DOHH2 (cell line): ENCODE measurements around the gene MYO1H.

ENCODE experiments used
- CTCF ChIP-seq: fragments of 200-600 bp; sonication (generic); IDR thresholded peaks from one replicate; pipeline ENCODE4 v1.5.1; 2014; ENCODE audit warnings: antibody characterized with exemption, mild to moderate bottlenecking, low read depth, low read length; ENCODE audit not compliant: poor library complexity, severe bottlenecking
- EZH2phosphoT487 ChIP-seq: fragments of 200-600 bp; sonication (generic); IDR thresholded peaks from 2 replicates; pipeline ENCODE4 v1.6.1; 2017; ENCODE audit warnings: borderline replicate concordance, mild to moderate bottlenecking, antibody characterized with exemption, low read length, moderate library complexity, mixed read lengths

- TF ChIP-seq CTCF (no peak), EZH2phosphoT487 (no peak)
These were observed 16.3 kb upstream of the MYO1H start for GRCh38 chr12:109331301-109331952.
